ENCODE measurements around the gene FANCI.
A peak's percentile ranks its signal among the peaks of the same experiment; 100 is the strongest.
"Not testable (repeated sequence)": the region's sequence is repeated elsewhere in the genome, so short reads cannot be mapped to it uniquely, and the experiment has no call there.

The FANCI gene

DNA sequence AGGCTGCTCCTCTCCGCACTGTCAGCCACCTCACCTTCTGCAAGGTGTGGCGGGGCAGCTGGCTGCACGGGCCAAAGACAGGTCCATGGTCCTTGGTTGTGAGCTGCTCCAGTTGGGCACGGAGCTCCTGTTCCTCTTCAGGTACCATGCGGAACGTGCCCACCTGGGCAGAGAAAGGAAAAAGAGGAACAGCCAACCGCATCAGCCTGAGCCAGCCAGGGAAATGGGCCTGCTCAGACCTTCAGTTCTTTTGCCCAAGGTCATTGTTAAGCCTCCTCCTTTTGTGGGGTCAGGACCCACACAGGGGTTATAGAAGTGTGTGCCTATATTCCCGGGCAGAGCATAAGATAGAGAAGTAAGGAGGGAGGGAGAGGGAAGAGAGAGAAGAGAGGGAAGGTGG is 25.2 kb upstream of the FANCI start:
- no peak overlapping the region for H3K4me3 ChIP-seq (ENCODE audit: low read depth, low read length)
- no peak for DNase-seq (ENCODE audit: low read depth)

DNA sequence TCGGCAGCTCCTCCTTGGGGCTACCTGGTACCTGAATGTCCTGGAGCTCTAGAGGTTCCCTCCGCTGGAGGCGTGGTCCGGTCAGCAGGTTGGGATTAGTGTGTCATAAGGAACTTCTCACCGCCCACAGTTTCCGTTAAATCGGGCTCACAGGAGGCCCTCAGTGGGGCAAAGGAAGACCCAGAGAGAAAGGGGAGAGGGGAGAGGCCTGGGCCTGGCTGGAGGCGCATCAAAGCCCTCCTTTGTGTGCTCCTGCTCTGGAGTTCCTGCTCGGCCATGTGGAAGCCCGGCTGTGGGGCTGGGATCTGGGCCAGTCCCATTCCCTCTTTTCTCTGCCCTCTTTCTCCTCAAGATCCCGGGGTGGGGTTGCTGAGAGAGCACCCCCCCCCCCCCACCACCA is 22.2 kb upstream of the FANCI start, which contains the start of gene RLBP1:
Gene RLBP1, minus strand, starts transcription at position 37 of the 400 bp plus-strand sequence. CDS start 2,604 bp downstream, outside the sequence.
- H3K4me3 ChIP-seq (ENCODE audit: low read depth, low read length) = no peak within 1 kb of the TSS
- DNase-seq (ENCODE audit: low read depth) = no peak

DNA sequence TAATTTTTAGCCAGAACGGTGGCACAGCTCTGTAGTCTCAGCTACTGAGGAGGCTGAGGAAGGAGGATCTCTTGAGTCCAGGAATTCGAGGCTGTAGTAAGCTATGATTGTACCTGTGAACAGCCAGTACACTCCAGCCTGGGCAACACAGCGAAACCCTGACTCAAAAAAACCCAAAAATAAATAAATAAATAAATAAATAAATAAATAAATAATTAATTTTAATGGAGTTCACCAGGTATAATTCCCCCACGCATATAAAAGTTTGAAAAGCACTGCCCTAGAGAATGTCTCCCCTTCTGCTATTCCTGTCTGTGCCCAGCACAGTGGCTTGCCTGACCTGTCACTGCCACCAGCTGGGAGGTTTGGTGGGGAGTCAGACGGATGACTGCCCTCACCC is 18.2 kb upstream of the FANCI start:
- no peak overlapping the region for H3K4me3 ChIP-seq (ENCODE audit: low read depth, low read length)
- no peak for DNase-seq (ENCODE audit: low read depth)

DNA sequence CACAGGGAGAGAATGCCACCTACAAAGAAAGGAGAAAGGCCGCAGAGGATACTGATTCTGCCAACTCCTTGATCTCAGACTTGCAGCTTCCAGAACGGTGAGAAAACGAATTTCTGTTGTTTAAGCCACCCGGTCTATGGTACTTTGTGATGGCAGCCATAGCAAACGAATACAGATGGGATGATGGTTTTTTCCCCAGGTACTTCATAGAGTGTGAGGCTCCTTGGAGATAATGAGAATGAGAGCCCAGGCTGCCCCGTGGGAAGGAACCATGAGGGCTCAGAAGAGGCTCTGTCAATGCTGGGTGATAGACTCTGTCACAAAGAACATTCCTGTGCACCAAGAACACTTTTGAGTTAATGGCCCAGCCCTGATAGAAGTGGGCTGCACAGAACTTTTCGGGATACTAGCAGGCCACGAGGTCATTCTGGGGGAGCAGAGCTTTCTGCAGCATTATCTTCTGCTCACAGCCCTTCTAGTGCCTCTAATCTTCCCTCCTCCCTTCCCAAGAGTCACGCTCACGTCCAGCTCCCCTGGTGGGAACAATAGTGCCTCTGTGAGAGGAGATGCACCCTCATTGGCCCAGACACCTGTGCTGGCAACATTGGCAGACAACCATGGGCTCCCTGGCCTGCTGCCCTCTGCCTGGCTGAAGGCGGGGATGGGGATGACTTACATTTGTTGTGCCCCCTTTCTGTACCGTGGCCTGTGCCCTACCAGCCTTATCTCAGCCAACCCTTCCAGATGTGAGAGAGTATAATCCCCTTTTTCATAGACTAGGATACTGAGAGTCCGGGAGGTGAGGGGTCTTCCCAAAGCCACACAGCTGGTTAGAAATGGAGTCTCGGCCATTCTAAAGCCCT is 17.2 kb upstream of the FANCI start:
- no peak for DNase-seq (ENCODE audit: low read depth)
- H3K4me3 ChIP-seq (ENCODE audit: low read depth, low read length) = no peak overlapping the region

DNA sequence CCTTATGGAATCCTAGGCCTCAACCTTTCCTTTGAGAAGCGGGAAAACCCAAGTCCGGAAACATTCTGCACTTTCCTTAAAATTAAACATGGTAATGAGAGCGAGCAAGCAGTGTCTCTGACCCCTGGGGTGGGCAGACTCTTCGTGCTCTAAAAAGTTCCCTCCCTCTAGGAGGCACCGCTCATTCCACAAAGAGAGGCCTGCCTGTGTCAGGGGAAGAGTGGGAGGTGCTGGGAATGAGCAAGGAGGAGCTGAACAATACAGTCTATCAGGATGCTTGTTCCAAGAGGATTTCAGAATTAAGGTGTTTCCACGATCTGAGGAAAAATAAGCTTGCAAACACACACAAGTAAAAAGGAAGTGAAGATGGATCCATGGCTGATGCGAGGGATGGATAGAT is 16.4 kb upstream of the FANCI start:
- H3K4me3 ChIP-seq (ENCODE audit: low read depth, low read length) = no peak overlapping the region
- DNase-seq (ENCODE audit: low read depth) = no peak

DNA sequence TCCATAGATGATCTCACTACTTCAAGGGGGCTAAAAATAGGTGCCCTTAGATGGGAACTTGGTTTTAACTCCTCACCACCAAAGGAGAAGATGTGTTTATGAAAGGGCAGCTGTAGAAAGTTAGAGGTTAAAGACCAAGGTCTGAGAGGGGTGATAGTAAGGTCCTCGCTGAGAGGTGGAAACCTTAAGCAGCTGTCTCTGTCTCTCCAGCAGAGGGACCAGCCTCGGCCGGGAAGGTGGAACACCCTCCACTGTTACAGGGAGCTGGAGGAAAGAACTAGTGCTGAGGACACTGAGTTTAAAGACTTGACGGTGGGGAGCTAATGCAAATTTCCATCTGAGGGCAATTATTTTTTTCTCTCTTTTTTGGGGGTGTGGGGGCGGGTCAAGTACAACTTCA is 13.5 kb upstream of the FANCI start:
- H3K4me3 ChIP-seq (ENCODE audit: low read depth, low read length) = no peak overlapping the region
- DNase-seq (ENCODE audit: low read depth) = no peak

DNA sequence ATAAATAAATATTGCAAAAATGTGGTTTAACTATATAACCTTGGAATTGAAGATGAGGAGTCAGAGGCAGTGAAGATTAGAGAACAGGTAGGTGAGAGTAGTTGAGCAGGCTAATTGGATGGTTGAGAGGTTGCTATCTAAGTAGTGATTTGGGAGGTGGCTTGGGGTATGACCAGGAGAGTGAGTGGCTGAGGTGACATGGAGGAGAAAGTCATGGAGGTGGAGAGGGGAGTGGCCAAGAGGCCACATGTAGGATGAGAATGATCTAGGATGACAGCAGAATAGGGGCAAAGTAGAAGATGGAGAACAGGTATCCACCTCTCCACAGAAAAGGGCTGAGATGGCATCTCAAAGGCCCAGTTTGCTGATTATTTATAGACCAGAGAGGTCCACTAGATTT is 11.9 kb upstream of the FANCI start:
- no peak overlapping the region for H3K4me3 ChIP-seq (ENCODE audit: low read depth, low read length)
- no peak for DNase-seq (ENCODE audit: low read depth)

DNA sequence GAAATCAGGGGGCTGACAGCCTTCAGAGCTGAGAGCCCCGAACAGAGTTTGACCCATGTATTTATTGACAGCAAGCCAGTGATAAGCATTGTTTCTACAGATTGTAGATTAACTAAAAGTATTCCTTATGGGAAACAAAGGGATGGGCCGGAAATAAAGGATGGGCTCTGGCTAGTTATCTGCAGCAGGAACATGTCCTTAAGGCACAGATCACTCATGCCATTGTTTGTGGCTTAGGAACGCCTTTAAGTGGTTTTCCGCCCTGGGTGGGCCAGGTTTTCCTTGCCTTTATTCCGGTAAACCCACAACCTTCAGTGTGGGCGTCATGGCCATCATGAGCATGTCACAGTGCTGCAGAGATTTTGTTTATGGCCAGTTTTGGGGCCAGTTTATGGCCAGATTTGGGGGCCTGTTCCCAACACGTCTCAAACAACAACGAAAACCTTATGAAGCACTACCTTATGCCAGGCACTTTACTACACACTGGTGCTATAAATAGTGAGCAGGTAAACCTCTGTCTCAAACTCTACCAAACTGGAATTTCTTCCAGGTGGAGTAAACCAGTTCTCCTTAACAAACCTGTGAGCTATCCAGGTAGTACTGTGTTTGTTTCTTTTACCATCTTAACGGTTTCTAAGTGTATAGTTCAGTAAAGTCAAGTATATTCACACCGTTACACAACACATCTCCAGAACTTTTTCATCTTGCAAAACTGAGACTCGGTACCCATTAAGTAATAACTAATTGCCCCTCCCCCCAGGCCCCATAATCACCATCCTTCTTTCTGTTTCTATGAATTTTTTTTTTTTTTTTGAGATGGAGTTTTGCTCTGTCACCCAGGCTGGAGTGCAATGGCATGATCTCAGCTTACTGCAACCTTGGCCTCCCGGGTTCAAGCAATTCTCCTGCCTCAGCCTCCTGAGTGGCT is 3.6 kb upstream of the FANCI start:
- DNase-seq (ENCODE audit: low read depth); H3K4me3 ChIP-seq (ENCODE audit: low read depth, low read length): not testable (repeated sequence)

DNA sequence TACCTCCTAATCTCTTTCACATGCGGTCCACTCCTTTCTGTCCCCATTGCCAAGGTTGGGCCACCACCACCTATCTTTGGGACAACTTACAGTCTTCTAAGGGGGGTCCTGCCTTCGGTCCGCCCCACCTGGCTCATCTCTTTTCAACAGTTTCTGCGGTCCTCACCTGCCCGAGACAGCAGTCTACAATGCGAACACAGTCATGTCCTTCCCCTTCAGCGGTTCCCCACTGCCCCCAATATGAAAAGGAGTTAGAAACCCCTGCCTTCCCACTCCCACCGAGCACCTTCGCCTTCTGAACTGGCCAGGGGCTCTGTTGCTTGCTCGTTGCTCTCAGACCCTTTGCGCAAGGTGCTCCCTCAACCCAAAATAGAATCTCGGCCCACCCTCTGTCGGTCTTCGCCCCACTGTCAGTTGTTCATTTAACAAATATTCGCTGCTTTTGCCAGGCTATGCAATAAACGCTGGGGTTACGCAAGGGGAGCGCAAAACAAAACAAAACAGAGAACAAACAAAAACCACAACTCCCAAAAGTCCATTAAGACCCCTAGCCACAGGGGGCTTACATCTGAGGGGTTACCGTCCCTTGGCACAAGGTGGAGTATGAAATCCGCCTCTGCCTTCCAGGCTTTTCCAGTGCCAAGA is 611 bp upstream of the FANCI start:
- H3K4me3 ChIP-seq (ENCODE audit: low read depth, low read length) = peak overlapping the region; percentile 89
- peak; percentile 5 for DNase-seq (ENCODE audit: low read depth)

DNA sequence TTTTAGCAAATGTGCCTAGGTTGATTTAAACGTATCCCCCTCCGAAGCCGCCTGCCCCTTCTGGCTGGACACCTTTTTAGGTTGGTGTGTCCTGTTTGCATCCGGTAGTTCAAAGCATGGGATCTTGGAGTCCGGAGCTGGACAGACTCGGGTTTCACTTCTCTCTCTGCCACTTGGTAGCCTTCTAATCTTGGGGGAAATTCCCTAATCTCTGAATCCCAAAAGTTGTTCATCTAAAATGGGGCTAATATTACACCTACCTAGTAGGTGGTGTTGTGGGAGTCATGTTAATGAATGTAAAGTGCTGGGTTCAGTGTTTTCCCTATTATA is 760 bp downstream of the FANCI start:
- peak overlapping the region; percentile 89 for H3K4me3 ChIP-seq (ENCODE audit: low read depth, low read length)
- DNase-seq (ENCODE audit: low read depth) = no peak

DNA sequence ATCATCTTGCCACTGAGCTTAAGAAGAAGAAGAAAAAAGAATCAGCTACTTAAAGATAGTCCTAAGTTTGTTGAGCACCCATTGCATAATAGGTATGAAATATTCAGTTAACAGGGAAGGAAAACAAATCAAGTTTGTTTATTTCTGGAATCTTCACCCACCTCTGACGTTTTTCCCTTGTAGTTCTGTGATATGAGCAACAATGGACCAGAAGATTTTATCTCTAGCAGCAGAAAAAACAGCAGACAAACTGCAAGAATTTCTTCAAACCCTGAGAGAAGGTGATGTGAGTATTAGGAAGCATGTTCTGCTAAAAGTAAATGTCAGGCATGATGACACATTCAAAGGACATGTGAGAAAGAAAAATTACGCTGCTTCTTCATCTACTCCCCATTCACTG is 3.7 kb downstream of the FANCI start:
- H3K4me3 ChIP-seq (ENCODE audit: low read depth, low read length) = no peak overlapping the region

DNA sequence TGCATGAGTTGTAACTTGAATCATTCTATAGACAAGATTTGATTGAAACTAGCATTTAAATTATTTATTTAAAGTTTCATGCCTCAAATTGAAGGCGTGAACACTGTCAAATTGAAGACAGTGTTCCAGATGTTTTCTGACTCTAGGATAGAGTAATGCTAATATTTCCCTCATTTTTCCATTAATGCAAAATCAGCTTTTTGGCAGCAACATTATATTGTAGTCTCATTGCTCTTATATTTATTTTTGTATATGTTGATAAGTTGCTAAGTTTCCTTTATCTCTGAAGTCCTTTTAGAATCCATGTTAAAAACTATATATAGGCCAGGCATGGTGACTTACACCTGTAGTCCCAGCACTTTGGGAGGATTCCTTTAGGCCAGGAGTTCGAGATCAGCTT is 4.8 kb downstream of the FANCI start:
- DNase-seq (ENCODE audit: low read depth) = no peak
- H3K4me3 ChIP-seq (ENCODE audit: low read depth, low read length) = no peak overlapping the region

More for the DNA sequence above, 3.7 kb downstream of the FANCI start:
- no peak for DNase-seq (ENCODE audit: low read depth)

DNA sequence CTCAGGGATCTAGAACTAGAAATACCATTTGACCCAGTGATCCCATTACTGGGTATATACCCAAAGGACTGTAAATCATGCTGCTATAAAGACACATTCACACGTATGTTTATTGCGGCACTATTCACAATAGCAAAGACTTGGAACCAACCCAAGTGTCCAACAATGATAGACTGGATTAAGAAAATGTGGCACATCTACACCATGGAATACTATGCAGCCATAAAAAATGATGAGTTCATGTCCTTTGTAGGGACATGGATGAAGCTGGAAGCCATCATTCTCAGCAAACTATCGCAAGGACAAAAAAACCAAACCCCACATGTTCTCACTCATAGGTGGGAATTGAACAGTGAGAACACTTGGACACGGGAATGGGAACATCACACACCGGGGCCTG is 6.4 kb downstream of the FANCI start:
- not testable (repeated sequence) for H3K4me3 ChIP-seq (ENCODE audit: low read depth, low read length); DNase-seq (ENCODE audit: low read depth)

DNA sequence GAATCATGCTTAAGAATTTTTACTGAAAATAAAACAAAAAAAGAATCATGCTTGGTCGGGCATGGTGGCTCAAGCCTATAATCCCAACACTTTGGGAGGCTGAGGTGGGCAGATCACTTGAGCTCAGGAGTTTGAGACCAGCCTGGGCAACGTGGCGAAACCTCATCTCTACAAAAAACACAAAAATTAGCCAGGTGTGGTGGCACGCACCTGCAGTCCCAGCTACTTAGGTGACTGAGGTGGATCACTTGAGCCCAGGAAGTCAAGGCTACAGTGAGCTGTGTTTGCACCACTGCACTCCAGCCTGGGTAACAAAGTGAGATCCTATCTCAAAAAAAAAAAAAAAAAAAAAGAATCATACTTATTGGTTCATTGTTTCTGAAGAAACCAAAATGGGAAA is 33.5 kb downstream of the FANCI start:
- DNase-seq (ENCODE audit: low read depth); H3K4me3 ChIP-seq (ENCODE audit: low read depth, low read length): not testable (repeated sequence)

DNA sequence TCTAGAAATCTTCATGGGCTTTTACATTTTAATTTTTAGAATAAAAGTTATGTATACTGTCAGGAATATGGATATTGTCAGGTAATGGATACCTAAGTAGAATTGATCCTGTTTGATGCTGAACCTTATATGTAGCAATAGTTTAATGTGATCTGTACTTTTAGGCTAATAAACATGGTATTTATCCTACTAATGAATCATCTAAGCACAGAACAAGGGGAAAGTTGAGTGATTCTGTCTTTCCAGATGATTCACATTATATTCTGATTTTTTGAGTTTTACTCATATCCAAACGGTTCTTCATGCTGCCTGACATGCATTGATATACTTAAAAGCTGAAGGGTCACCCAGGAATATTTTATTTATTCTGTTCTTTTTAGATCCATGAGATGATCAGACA is 34.5 kb downstream of the FANCI start:
- H3K4me3 ChIP-seq (ENCODE audit: low read depth, low read length) = no peak overlapping the region
- DNase-seq (ENCODE audit: low read depth) = no peak

DNA sequence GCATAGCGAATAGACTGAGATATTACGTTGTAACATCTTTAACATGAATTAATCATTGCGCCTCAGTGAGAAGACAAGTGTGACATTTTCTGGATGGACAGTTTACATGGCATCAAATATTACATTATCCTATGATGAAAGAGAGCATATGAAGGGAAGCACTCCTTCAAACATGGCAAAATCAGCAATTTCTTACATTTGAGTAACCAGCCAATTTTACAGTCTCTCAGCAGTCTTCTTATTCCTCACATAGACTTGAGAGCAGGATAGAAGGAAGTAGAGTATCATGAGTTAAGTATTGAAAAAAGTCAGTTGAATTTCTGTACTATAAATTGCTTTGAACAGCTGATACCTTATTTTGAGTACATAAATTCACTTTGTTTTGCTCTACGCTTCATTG is 38.9 kb downstream of the FANCI start:
- H3K4me3 ChIP-seq (ENCODE audit: low read depth, low read length) = no peak overlapping the region
- DNase-seq (ENCODE audit: low read depth) = no peak

DNA sequence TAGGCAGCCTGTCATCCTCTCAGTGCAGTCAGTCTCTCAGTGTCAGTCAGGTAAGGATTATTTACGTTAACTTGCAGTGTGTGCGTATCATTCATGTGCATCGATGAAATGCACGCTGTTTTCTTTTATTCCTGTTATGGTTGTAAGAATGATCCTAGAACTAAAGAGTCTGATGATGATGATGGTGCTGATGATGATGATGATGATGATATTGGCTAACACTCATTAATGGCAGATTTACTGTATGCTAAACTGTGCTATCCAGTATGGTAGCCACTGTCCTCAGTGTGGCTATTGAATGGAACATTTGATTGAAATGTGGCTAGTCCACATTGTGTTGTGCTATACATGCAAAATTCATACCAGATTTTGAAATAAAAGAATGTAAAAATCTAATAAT is 39.4 kb downstream of the FANCI start:
- no peak for DNase-seq (ENCODE audit: low read depth)
- H3K4me3 ChIP-seq (ENCODE audit: low read depth, low read length) = no peak overlapping the region

DNA sequence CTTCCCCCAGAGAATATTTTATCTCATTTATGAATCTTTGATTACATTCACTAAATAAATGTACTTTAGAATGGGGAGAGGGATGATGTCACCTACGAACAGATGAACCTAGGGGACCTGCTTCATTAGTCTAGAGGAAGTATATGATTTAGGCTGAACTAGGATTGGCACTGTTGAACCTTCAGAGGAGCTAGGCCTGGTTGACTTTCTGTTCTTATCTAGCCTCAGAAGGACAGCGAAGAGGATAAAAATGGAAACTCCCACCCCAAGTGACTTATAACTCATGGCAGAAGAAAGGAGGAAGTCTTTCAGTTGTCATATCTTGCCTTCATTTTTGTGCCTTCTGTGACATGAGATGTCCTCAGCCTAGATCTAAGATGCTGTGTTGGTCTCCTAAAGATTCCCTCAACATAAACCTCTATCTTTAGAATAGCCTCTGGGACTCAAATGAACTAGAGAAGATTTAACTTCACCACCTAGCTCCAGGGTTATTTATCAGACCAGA is 48.2 kb downstream of the FANCI start:
- DNase-seq (ENCODE audit: low read depth) = no peak
- no peak overlapping the region for H3K4me3 ChIP-seq (ENCODE audit: low read depth, low read length)

DNA sequence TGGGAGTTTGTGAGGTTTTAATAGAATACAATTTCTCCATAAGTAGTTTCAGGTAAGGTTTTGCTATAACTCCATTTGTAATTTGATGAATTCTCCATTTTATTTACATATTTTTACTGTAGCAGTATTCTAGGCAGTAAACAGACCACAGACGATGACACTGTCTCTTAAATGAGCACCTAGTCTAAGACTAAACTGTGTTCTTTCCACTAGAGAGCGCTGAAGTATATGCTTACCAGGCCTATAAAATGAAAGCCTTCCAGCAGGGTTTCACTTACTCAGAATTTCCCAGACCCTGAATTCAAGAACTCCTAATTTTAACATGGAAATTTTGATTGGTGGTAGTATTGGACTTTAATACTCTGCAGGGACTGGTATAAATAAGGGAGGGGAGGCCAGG is 49.2 kb downstream of the FANCI start:
- no peak overlapping the region for H3K4me3 ChIP-seq (ENCODE audit: low read depth, low read length)
- DNase-seq (ENCODE audit: low read depth) = no peak

DNA sequence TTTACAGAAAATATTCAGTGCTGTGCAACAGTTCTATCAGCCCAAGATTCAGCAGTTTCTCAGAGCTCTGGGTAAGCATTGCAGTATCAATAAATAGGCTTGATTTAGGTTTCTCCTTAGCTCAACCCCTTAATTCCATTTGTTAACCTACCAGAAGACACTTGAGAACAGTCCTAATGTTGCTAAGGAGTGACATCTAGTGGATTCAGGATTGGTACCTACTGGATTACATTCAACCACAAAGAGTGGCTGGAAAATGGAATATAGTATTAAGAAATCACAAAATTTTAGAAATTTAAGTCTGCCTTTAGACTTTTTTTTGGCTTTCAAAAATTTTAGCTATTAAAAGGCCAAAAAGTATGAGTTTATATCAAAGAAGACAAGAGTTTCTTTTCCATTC is 56.1 kb downstream of the FANCI start:
- H3K4me3 ChIP-seq (ENCODE audit: low read depth, low read length) = no peak overlapping the region
- peak; percentile 13 for DNase-seq (ENCODE audit: low read depth)

Measured in skeletal muscle cell (primary cell).